Measurements from ENCODE around the gene KLRC3. TPM values are rescaled to one million over a fixed set of nuclear protein-coding genes. Genes with fewer than 3 reads are reported as not detected.
"Not testable (repeated sequence)": the region's sequence is repeated elsewhere in the genome, so short reads cannot be mapped to it uniquely, and the experiment has no call there.

The KLRC3 gene
- total RNA-seq, 6 donors from 2014 or later: 1.1 TPM; not detected in 5

DNA sequence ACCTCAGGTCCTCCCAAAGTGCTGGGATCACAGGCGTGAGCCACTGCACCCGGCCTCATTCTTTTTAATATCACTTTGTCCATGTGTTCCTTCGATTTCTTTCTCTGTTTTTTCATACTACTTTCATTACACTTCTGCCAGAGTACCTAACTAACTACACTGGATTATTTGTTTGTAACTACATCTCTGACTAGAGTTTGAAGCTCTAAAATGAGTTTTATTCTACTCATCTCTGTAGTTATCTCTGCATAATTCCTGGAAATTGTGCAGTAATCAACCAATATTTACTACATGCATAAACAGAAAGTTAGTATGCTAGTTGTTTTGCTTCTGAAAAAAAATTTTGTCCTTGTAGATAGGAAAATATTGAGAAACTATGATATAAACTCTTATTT lies 45.8 kb downstream of the KLRC3 start:
- H3K27ac ChIP-seq: no peak overlapping the region
- H3K36me3 ChIP-seq: no peaks in the 10 kb centered on the region
- H3K27me3 ChIP-seq: no peaks in the 10 kb centered on the region
- no peaks in the 10 kb centered on the region for H3K9me3 ChIP-seq
- no peak for TF ChIP-seq EP300 (IDR thresholded peaks at IDR 0.05)
- TF ChIP-seq POLR2A (IDR thresholded peaks at IDR 0.05): no peak
- TF ChIP-seq, protein P1, sequence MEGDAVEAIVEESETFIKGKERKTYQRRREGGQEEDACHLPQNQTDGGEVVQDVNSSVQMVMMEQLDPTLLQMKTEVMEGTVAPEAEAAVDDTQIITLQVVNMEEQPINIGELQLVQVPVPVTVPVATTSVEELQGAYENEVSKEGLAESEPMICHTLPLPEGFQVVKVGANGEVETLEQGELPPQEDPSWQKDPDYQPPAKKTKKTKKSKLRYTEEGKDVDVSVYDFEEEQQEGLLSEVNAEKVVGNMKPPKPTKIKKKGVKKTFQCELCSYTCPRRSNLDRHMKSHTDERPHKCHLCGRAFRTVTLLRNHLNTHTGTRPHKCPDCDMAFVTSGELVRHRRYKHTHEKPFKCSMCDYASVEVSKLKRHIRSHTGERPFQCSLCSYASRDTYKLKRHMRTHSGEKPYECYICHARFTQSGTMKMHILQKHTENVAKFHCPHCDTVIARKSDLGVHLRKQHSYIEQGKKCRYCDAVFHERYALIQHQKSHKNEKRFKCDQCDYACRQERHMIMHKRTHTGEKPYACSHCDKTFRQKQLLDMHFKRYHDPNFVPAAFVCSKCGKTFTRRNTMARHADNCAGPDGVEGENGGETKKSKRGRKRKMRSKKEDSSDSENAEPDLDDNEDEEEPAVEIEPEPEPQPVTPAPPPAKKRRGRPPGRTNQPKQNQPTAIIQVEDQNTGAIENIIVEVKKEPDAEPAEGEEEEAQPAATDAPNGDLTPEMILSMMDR (IDR thresholded peaks at IDR 0.05): no peak
- TF ChIP-seq POLR2AphosphoS5 (IDR thresholded peaks at IDR 0.05): no peak
- H3K4me3 ChIP-seq: no peak overlapping the region
- DNase-seq (no peak), ATAC-seq (ENCODE audit: low FRiP score in 2 of 2) (no peak)
- peaks cover 3 to 18% (median 10%) of the 10 kb centered on the region in 4 donors for H3K4me1 ChIP-seq
- 87 to 90% methylated on average over 3 of the region's 3 CpGs for WGBS, 2 donors

DNA sequence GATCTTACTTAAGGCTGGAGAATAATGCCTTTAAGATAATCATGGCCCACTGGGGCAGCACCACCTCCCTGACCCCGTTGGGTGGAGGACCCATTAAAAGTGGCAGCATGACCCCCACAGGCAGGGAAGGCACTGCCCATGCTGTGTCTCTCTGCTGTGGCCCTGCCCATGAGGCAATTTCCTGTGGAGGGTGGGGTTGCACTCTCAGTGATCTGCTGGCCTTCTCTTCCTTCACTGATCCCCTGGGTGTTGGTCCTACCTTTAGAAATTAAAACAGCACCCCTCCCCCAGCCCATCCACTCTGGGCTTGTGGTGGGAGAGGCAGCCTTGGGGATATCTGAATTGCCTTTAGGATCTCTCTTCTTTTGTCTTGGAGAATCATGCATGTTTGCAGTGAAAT lies 47.8 kb downstream of the KLRC3 start:
- Histone ChIP-seq H3K27me3 (no peaks in the 10 kb centered on the region), H3K27ac (peak overlapping the region in 1 of 4 donors; percentile 54), H3K36me3 (no peaks in the 10 kb centered on the region), H3K4me3 (no peak overlapping the region), H3K9me3 (no peaks in the 10 kb centered on the region), H3K4me1 (peaks cover 3 to 18% (median 10%) of the 10 kb centered on the region in 4 donors)
- WGBS, 2 donors: 28 to 31% methylated on average over 1 of the region's 1 CpG
- peak in 1 of 2 donors; percentile 72 for ATAC-seq (ENCODE audit: low FRiP score in 2 of 2)
- DNase-seq: peak in 1 of 2 donors; percentile 53
- no peak for TF ChIP-seq POLR2AphosphoS5 (IDR thresholded peaks at IDR 0.05)
- no peak for TF ChIP-seq EP300 (IDR thresholded peaks at IDR 0.05)

DNA sequence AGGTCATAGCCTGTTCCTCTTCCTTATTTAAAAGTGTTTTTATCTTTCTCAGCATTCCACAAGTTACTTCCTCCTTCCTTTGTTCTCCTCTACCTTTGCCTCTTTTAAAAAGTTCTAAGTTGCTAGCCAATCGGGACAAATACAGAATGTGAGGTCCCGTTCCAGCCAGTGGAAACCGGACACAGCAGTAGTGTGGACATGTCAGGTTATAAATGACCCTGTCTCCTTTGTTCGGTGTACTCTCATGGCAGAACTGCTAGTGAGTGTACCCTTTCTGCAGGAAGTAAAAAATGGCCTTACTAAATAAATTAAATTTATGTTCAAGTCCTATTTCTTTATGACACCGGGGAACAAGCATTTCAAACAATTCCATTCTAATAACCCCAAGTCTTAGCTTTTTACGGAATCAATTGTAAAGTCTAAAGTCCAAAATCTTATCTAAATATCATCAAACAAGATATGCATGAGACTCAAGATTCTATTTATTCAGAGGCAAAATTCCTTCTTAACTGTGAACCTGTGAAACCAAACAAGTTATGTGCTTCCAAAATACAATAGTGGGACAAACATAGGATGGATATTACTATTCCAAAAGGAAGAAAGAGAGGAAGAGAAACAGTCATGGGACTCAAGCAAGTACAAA lies 48.4 kb downstream of the KLRC3 start:
- H3K4me1 ChIP-seq: peaks cover 4 to 18% (median 12%) of the 10 kb centered on the region in 4 donors
- H3K9me3 ChIP-seq; H3K4me3 ChIP-seq; H3K27me3 ChIP-seq; DNase-seq; ATAC-seq (ENCODE audit: low FRiP score in 2 of 2); H3K36me3 ChIP-seq: not testable (repeated sequence)
- peak overlapping the region in 1 of 4 donors; percentile 54 for H3K27ac ChIP-seq
- 45 to 48% methylated on average over 6 of the region's 6 CpGs for WGBS, 2 donors

DNA sequence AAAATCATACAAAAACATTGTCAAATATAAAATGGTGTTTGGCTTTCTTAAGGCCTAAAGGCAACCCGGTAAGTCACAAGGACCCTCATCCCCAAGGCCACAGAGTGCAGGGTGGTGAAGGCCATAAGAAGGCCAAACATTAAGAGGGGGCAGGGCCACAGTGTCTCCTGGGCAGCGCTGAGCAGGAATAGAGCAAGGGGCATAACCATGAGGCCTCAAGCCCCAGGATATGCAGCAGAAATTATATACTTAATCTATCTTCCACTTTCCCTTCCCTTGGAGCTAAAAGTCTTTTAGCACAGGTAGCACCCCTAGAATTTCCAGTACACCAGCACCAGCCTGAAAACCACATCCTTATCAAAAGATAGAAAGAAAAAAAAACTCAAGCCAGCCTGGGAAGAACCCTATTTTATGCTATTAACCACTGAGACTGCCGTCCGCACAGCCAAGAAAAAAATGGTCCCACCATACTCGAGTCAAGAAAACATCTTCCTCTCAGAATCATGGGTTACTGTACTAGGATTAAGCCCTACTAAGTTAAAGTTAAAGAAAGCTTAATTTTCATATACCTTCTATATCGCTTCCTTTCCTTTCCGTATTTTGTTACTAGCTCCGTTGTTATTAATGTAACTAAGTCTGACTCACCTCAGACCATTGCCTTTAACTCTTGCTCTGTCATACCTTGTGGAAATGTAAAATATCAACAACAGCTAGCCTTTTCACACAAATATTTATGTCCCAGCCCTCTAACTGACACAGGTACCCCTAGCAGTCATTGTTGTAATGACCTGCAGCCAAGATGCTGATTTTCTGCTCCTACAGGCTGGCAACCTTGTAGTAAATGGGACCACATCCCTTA lies 50.6 kb downstream of the KLRC3 start:
- no peaks in the 10 kb centered on the region for H3K27me3 ChIP-seq
- DNase-seq: no peak
- ATAC-seq (ENCODE audit: low FRiP score in 2 of 2): no peak
- H3K27ac ChIP-seq: peak overlapping the region in 1 of 4 donors; percentile 25
- H3K36me3 ChIP-seq: no peaks in the 10 kb centered on the region
- no peak overlapping the region for H3K4me3 ChIP-seq
- no peaks in the 10 kb centered on the region for H3K9me3 ChIP-seq
- peaks cover 18 to 31% (median 25%) of the 10 kb centered on the region in 4 donors for H3K4me1 ChIP-seq
- 87 to 90% methylated on average over 8 of the region's 8 CpGs for WGBS, 2 donors
- no peak for TF ChIP-seq POLR2A (IDR thresholded peaks at IDR 0.05)
- TF ChIP-seq, protein P1 (IDR thresholded peaks at IDR 0.05): no peak
- no peak for TF ChIP-seq POLR2AphosphoS5 (IDR thresholded peaks at IDR 0.05)
- TF ChIP-seq EP300 (IDR thresholded peaks at IDR 0.05): no peak

DNA sequence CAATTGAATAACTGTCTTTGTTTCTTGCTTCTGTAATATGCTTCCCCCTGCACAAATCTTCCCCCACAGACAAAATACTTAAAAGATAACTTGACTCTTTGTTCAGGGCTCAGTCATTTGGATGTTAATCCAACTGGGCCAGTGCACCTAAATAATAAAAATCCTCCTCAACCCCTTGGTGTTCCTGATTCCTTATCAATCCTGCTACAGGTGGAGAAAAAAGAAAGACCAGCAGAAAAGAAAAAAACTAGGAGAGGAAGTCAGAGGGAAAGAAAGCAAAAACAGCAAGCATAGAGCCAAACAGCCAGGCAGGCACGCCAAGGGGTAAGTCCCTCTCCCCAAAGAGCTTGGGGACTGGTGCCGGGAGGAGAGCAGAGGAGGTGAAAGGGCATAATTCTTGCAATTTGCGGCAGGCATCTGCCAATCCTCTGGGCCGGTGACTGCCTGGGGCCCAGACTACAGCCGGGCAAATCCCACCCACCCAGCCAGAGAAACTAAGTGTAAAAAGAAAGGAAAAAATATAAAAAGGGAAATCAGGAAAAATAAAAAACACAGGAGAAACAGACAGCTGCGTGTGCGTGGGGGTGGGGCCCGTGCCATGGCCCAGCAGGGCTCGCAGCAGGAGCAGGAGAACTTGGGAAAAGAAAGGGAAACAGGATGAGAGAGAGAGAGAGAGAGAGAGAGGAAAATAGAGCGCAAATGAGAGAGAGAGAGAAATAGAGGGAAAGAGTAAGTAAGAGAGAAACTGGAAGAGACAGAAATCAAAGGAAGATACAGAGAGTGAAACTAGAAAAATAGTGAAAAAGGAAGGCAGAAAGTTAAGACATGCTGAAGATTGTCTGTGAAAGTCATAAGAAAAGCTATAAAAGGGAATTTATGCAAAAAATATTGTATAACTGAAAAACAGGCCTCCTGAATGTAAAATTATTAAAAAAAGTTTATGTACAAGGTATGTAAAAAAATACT lies 51.9 kb downstream of the KLRC3 start:
- Histone ChIP-seq H3K36me3 (no peaks in the 10 kb centered on the region), H3K4me1 (peaks cover 18 to 39% (median 25%) of the 10 kb centered on the region in 4 donors), H3K27me3 (no peaks in the 10 kb centered on the region), H3K27ac (peak overlapping the region in 2 of 4 donors; percentile 13 to 42), H3K4me3 (no peak overlapping the region), H3K9me3 (no peaks in the 10 kb centered on the region)
- no peak for TF ChIP-seq POLR2A (IDR thresholded peaks at IDR 0.05)
- no peak for TF ChIP-seq EP300 (IDR thresholded peaks at IDR 0.05)
- TF ChIP-seq, protein P1 (IDR thresholded peaks at IDR 0.05): no peak
- no peak for TF ChIP-seq POLR2AphosphoS5 (IDR thresholded peaks at IDR 0.05)
- WGBS, 2 donors: 88 to 92% methylated on average over 10 of the region's 10 CpGs
- DNase-seq (peak in 1 of 2 donors; percentile 67), ATAC-seq (ENCODE audit: low FRiP score in 2 of 2) (no peak)

DNA sequence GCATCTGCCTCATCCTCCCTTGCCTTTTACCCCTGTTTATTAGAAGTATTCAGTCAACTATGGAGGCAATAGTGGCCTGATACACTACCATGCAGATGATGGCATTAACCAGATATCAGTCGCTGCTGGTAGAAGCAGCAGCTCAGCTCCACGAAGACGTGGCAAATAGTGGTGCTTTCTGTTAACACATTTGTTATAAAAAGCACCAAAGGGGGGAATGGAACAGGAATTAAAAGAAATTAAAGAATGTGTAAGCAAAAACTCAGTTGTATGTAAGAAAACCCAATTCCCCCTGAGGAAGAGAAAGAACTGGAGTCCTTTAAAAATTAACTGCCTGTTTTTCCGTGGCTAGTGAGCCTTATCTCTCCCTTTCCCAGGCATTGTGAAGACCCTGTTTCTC lies 52.7 kb downstream of the KLRC3 start:
- peak overlapping the region in 2 of 4 donors; percentile 34 to 95 for H3K27ac ChIP-seq
- not testable (repeated sequence) for H3K9me3 ChIP-seq; DNase-seq; H3K36me3 ChIP-seq; H3K27me3 ChIP-seq; ATAC-seq (ENCODE audit: low FRiP score in 2 of 2); H3K4me3 ChIP-seq
- 73% methylated on average over 4 of the region's 4 CpGs for WGBS, 2 donors
- peaks cover 20 to 42% (median 26%) of the 10 kb centered on the region in 4 donors for H3K4me1 ChIP-seq
